HCT116 (cell line): ENCODE data around the gene TENM3. TPM values are rescaled to one million over a fixed set of nuclear protein-coding genes. Genes with fewer than 3 reads are reported as not detected.

Source experiments
- ATAC-seq: fragments of 200-7000 bp; cut with Tn5 transposase; 2 replicates; pipeline ENCODE4 v1.9.1; 2020; ENCODE audit warnings: mild to moderate bottlenecking, moderate library complexity
- BruUV-seq: library from RNA; stranded (reverse); fragments of 400-500 nt; replicated peaks from 2 replicates; lab custom pipeline; 2021; lab: Mats Ljungman, UMichigan
- CTCF ChIA-PET: fragments of 300-600 bp; sonication (Branson Sonifier 250); formaldehyde crosslinking; loops from one replicate; lab custom pipeline; 2021; ENCODE audit warnings: antibody characterized with exemption; lab: Charles Lee
- POLR2A ChIA-PET: fragments of 300-600, 350-600 bp; sonication (Branson Sonifier 250); formaldehyde crosslinking; loops from one replicate; lab custom pipeline; 2021; ENCODE audit warnings: antibody characterized with exemption; lab: Charles Lee
- RAD21 ChIA-PET, 2 experiments: fragments of 300-600 bp; sonication (Branson Sonifier 250); formaldehyde crosslinking; loops; one replicate each; lab custom pipeline; 2023; ENCODE audit warnings: low total read pairs in 2 of 2; ENCODE audit not compliant: uncharacterized antibody in 2 of 2, unreplicated experiment in 2 of 2, low non-redundant PET in 1 of 2; lab: Charles Lee
- DNase-seq: peaks from one replicate; pipeline ENCODE4 v3.0.0-alpha.2; 2010; ENCODE audit warnings: low read depth, low spot score
- H2AFZ ChIP-seq: fragments of 200-600 bp; shearing (Covaris generic), sonication (generic); 2 replicates; pipeline ENCODE4 v1.6.1; 2017; ENCODE audit warnings: low read depth, mixed run types, mixed read lengths, antibody characterized with exemption, low read length; ENCODE audit not compliant: poor library complexity, severe bottlenecking
- H3K27ac ChIP-seq: 2 replicates; pipeline ENCODE4 v1.5.1; 2012; ENCODE audit warnings: low read depth, low read length
- H3K27me3 ChIP-seq: fragments of 200-600 bp; sonication (generic); 2 replicates; pipeline ENCODE4 v1.6.1; 2016; ENCODE audit warnings: mixed run types, low read length, mixed read lengths; ENCODE audit not compliant: insufficient read depth
- H3K36me3 ChIP-seq, 2 experiments: fragments of 200-500 bp in 1 of 2; fragments of 200-600 bp in 1 of 2; sonication (Bioruptor generic) in 1 of 2; sonication (generic) in 1 of 2; 2 replicates each; pipeline versions ENCODE4 v1.5.1 to v1.6.1; 2014 to 2016; ENCODE audit warnings: low read length in 2 of 2, inconsistent platforms in 1 of 2, mixed read lengths in 1 of 2, mixed run types in 1 of 2; ENCODE audit not compliant: insufficient read depth in 2 of 2, control insufficient read depth in 1 of 2
- H3K4me1 ChIP-seq, 2 experiments: fragments of 200-600 bp in 1 of 2; sonication (generic) in 1 of 2; 2 replicates each; pipeline versions ENCODE4 v1.5.1 to v1.6.1; 2012 to 2017; ENCODE audit warnings: low read length in 2 of 2, inconsistent platforms in 1 of 2, mild to moderate bottlenecking in 1 of 2, mixed read lengths in 1 of 2, mixed run types in 1 of 2, moderate library complexity in 1 of 2; ENCODE audit not compliant: insufficient read depth in 2 of 2, control insufficient read depth in 1 of 2
- H3K4me2 ChIP-seq: fragments of 200-600 bp; sonication (generic); 2 replicates; pipeline ENCODE4 v1.6.1; 2017; ENCODE audit warnings: mixed run types, low read length, mixed read lengths
- H3K4me3 ChIP-seq, 2 experiments: fragments of 200-600 bp in 1 of 2; sonication (generic) in 1 of 2; replicated peaks in 1 of 2; 2 replicates each; pipeline ENCODE4 v1.5.1; 2011 to 2016; ENCODE audit warnings: low read length in 2 of 2, control low read depth in 1 of 2, low read depth in 1 of 2, mild to moderate bottlenecking in 1 of 2, mixed read lengths in 1 of 2, mixed run types in 1 of 2
- H3K79me2 ChIP-seq: fragments of 200-600 bp; sonication (generic); 2 replicates; pipeline ENCODE4 v1.6.1; 2017; ENCODE audit warnings: mild to moderate bottlenecking, mixed run types, low read length, moderate library complexity, mixed read lengths; ENCODE audit not compliant: insufficient read depth
- H3K9ac ChIP-seq: fragments of 200-600 bp; sonication (generic); 2 replicates; pipeline ENCODE4 v1.6.1; 2016; ENCODE audit warnings: low read length, mixed read lengths
- H3K9me2 ChIP-seq: fragments of 200-600 bp; sonication (generic), shearing (Covaris generic); 2 replicates; pipeline ENCODE4 v1.6.1; 2017; ENCODE audit warnings: mixed run types, mild to moderate bottlenecking, moderate library complexity; ENCODE audit not compliant: insufficient read depth
- H3K9me3 ChIP-seq, 2 experiments: fragments of 200-500 bp in 1 of 2; fragments of 200-600 bp in 1 of 2; sonication (Bioruptor generic) in 1 of 2; sonication (generic) in 1 of 2; 2 replicates each; pipeline ENCODE4 v1.6.1; 2014 to 2017; ENCODE audit warnings: low read length in 2 of 2, mixed read lengths in 2 of 2, inconsistent platforms in 1 of 2, low read depth in 1 of 2, mild to moderate bottlenecking in 1 of 2, mixed run types in 1 of 2, moderate library complexity in 1 of 2; ENCODE audit not compliant: control insufficient read depth in 1 of 2, insufficient read depth in 1 of 2
- H4K20me1 ChIP-seq: fragments of 200-600 bp; sonication (generic), shearing (Covaris generic); 2 replicates; pipeline ENCODE4 v1.6.1; 2017; ENCODE audit warnings: mixed run types, mild to moderate bottlenecking, moderate library complexity; ENCODE audit not compliant: insufficient read depth
- JUND ChIP-seq: IDR thresholded peaks from 2 replicates; pipeline ENCODE4 v1.6.1; 2012
- POLR2A ChIP-seq: IDR thresholded peaks from 2 replicates; pipeline ENCODE4 v1.7.0; 2011; ENCODE audit warnings: borderline replicate concordance; ENCODE audit not compliant: insufficient read depth, insufficient read length; ENCODE audit errors: extremely low read depth
- POLR2AphosphoS5 ChIP-seq: IDR thresholded peaks from 2 replicates; pipeline ENCODE4 v1.6.1; 2011; ENCODE audit warnings: mild to moderate bottlenecking, low read depth, low read length, moderate library complexity
- SRF ChIP-seq: IDR thresholded peaks from 2 replicates; pipeline ENCODE4 v1.6.1; 2012; ENCODE audit warnings: low read depth
- TCF7L2 ChIP-seq: IDR thresholded peaks from 2 replicates; pipeline ENCODE4 v1.7.0; 2011; ENCODE audit warnings: borderline replicate concordance, inconsistent platforms; ENCODE audit not compliant: insufficient read depth, insufficient read length; ENCODE audit errors: extremely low read depth
- ZNF274 ChIP-seq: fragments of 200-500 bp; sonication (Bioruptor generic); IDR thresholded peaks from 2 replicates; pipeline ENCODE4 v1.6.1; 2014; ENCODE audit warnings: mild to moderate bottlenecking, low read depth, low read length, inconsistent platforms
- intact Hi-C: fragments of 100-400 bp; cut with micrococcal nuclease; formaldehyde crosslinking; loops from 2 replicates; pipeline ENCODE4 v1.10.0; 2022
- total RNA-seq: library from RNA; stranded (reverse); gene quantifications from one replicate; pipeline ENCODE4 v1.2.1, GENCODE V29; 2021; ENCODE audit not compliant: unreplicated experiment
- TF ChIP-seq, protein P1 (sequence below): IDR thresholded peaks from 2 replicates; pipeline ENCODE4 v1.6.1; 2011; ENCODE audit warnings: mild to moderate bottlenecking, low read length, moderate library complexity; ENCODE audit not compliant: insufficient replicate concordance; ENCODE audit errors: extremely low read depth

The TENM3 gene
- total RNA-seq, 1 experiment from 2014 or later: 0.54 TPM

DNA sequence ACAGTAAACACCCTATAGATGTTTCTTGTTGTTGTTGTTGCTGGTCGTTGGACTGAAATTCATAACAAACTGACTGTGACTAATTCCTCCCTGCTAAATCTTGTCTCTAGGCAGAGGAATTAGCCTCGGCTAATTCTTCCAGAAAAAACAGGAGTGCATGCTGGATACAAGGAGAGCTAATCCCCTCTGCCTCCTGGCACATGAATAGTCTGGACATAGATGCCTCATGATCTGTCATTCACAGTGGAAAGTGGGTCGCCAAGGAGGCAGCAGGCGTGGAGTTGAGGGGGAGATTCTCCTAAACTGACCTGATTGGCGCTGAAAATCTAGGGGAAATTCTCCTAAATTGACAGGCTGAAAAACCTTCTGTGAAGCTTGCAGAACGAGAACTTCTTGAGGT is 453.9 kb downstream of the TENM3 start:
- Histone ChIP-seq H3K27ac (no peak overlapping the region), H3K4me3 (no peak overlapping the region), H4K20me1 (no peaks in the 10 kb centered on the region), H2AFZ (no peak overlapping the region), H3K4me2 (no peak overlapping the region), H3K9me3 (no peaks in the 10 kb centered on the region), H3K4me1 (no peaks in the 10 kb centered on the region), H3K36me3 (no peaks in the 10 kb centered on the region), H3K79me2 (no peaks in the 10 kb centered on the region), H3K9me2 (no peaks in the 10 kb centered on the region), H3K9ac (no peak overlapping the region), H3K27me3 (peaks cover 26% of the 10 kb centered on the region)
- intact Hi-C loops: no loop called here
- ChIA-PET POLR2A (no interaction called here), RAD21 (no interaction called here), CTCF (no interaction called here)
- no TSS peak for BruUV-seq
- no peak for DNase-seq
- ATAC-seq: no peak
- TF ChIP-seq ZNF274: no peak
- TF ChIP-seq, protein P1, sequence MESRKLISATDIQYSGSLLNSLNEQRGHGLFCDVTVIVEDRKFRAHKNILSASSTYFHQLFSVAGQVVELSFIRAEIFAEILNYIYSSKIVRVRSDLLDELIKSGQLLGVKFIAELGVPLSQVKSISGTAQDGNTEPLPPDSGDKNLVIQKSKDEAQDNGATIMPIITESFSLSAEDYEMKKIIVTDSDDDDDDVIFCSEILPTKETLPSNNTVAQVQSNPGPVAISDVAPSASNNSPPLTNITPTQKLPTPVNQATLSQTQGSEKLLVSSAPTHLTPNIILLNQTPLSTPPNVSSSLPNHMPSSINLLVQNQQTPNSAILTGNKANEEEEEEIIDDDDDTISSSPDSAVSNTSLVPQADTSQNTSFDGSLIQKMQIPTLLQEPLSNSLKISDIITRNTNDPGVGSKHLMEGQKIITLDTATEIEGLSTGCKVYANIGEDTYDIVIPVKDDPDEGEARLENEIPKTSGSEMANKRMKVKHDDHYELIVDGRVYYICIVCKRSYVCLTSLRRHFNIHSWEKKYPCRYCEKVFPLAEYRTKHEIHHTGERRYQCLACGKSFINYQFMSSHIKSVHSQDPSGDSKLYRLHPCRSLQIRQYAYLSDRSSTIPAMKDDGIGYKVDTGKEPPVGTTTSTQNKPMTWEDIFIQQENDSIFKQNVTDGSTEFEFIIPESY: no peak
- no peak for TF ChIP-seq JUND
- TF ChIP-seq POLR2A: no peak
- no peak for TF ChIP-seq POLR2AphosphoS5

DNA sequence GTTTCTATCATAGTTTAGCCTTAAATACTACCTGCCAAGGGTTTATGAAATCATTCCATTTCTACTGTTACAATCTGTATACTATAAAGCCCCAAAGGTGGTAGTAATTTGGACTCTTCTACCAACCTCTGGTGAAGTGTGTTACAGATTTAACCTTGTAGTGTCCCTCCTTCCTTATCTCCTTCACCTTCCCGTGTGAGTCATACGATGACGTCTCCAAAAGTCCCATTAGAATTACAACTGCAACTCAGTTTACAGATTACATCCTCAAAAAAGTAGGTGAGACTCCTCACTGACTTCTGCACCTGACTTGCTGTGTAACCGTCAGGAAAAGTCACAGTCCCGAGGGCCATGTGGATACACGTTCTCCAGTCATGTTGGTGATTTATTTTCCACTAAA is 455.0 kb downstream of the TENM3 start:
- POLR2A ChIA-PET: no interaction called here
- TF ChIP-seq SRF (no peak), TCF7L2 (no peak)

More for the DNA sequence above, 455.0 kb downstream of the TENM3 start:
- ChIA-PET CTCF (no interaction called here), RAD21 (no interaction called here)
- Histone ChIP-seq H3K36me3 (no peaks in the 10 kb centered on the region), H2AFZ (no peak overlapping the region), H3K4me2 (no peak overlapping the region), H3K27me3 (peaks cover 17% of the 10 kb centered on the region), H3K27ac (no peak overlapping the region), H3K9me3 (no peaks in the 10 kb centered on the region), H3K9me2 (no peaks in the 10 kb centered on the region), H3K9ac (no peak overlapping the region), H3K4me3 (no peak overlapping the region), H3K4me1 (no peaks in the 10 kb centered on the region), H4K20me1 (no peaks in the 10 kb centered on the region), H3K79me2 (no peaks in the 10 kb centered on the region)
- intact Hi-C loops: no loop called here
- ATAC-seq: no peak
- no peak for DNase-seq
- no TSS peak for BruUV-seq
